Immature natural killer cell (primary cell): ENCODE results near the gene SYT8. TPM values are rescaled to one million over a fixed set of nuclear protein-coding genes. Genes with fewer than 3 reads are reported as not detected.

Experiments used
- DNase-seq, 3 donors: peaks; one replicate each; pipeline ENCODE4 v3.0.0; 2022; ENCODE audit warnings: mixed read lengths in 1 of 3
- H3K27ac Mint-ChIP-seq, 6 donors: one replicate each; pipeline ENCODE4 v1.8.0; 2020; ENCODE audit warnings: mixed read lengths in 6 of 6, mild to moderate bottlenecking in 5 of 6, inconsistent platforms in 4 of 6, moderate library complexity in 3 of 6
- H3K27me3 Mint-ChIP-seq, 3 donors: one replicate each; pipeline ENCODE4 v1.8.0; 2020 to 2021; ENCODE audit warnings: low read depth in 3 of 3, mild to moderate bottlenecking in 3 of 3, mixed read lengths in 3 of 3, moderate library complexity in 3 of 3, inconsistent platforms in 1 of 3
- H3K36me3 Mint-ChIP-seq, 3 donors: one replicate each; pipeline ENCODE4 v1.8.0; 2020; ENCODE audit warnings: mixed read lengths in 3 of 3, inconsistent platforms in 2 of 3, mild to moderate bottlenecking in 2 of 3
- H3K4me1 Mint-ChIP-seq, 2 donors: one replicate each; pipeline ENCODE4 v1.8.0; 2020; ENCODE audit warnings: inconsistent platforms in 2 of 2, mild to moderate bottlenecking in 2 of 2, mixed read lengths in 2 of 2, moderate library complexity in 1 of 2
- H3K4me3 Mint-ChIP-seq, 5 donors: one replicate each; pipeline ENCODE4 v1.8.0; 2020; ENCODE audit warnings: mild to moderate bottlenecking in 5 of 5, mixed read lengths in 5 of 5, inconsistent platforms in 3 of 5, moderate library complexity in 3 of 5
- H3K9me3 Mint-ChIP-seq, 6 donors: one replicate each; pipeline ENCODE4 v1.8.0; 2020; ENCODE audit warnings: mild to moderate bottlenecking in 6 of 6, mixed read lengths in 6 of 6, inconsistent platforms in 4 of 6, moderate library complexity in 3 of 6
- polyA plus RNA-seq, 3 donors: library from polyadenylated mRNA; unstranded; fragments of 300-500 nt; fragmentation: Illumina TruSeq; gene quantifications; one replicate each; pipeline ENCODE4 v1.2.3, GENCODE V29; 2021

SYT8 gene
- polyA plus RNA-seq, 3 donors from 2014 or later, result not detected

DNA sequence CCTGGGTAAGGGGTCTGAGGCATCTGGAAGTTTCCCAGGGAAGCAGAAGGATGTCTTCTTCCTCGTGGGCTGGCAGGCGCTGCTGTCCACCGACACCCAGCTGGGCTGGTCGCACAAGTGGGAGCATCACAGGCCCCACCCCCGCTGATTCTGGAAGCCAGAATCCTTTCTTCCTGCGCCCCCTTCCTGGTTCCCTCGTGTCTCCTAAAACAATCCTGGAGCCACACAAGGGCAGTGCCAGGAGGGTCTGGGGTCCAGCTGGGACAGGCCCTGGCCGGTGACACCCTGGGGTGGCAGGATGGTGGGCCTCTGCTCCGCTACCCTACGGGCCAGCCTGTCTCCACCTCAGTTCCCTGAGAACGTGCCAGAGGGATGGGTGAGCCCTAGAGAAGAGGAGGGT, 22.3 kb downstream of the SYT8 start:
- no peak for DNase-seq
- Mint-ChIP-seq H3K9me3 (no peaks in the 10 kb centered on the region), H3K27ac (no peak overlapping the region), H3K4me1 (peaks cover 17 to 41% of the 10 kb centered on the region in 2 donors), H3K27me3 (peaks cover 11 to 19% (median 12%) of the 10 kb centered on the region in 3 donors), H3K4me3 (no peak overlapping the region), H3K36me3 (no peaks in the 10 kb centered on the region)

DNA sequence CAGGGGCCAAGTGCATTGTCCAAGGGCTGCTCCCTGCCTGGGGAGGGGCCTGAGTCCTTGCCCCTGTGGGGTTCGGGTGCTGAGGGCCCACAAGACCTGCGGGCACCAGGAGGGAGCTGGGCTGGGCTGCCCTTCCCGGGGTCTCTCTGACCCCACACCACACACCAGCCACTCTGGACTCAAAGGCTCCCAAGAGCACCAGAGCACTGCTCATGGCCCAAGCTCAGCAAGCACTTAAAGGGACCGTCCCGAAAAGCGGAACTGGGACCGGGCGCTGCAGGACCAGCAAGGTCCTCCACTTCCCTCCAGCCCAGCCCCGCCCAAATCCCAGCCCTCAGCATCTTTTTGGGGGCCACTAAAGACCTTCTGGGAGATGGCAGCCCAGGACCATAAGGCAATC, 23.4 kb downstream of the SYT8 start:
- Mint-ChIP-seq H3K9me3 (no peaks in the 10 kb centered on the region), H3K27me3 (peaks cover 3 to 12% (median 4%) of the 10 kb centered on the region in 3 donors), H3K36me3 (no peaks in the 10 kb centered on the region), H3K4me1 (peaks cover 7 to 31% of the 10 kb centered on the region in 2 donors), H3K27ac (peak overlapping the region in 2 of 6 donors; percentile 14 to 43), H3K4me3 (peak overlapping the region in 1 of 5 donors; percentile 46)
- DNase-seq, result no peak

DNA sequence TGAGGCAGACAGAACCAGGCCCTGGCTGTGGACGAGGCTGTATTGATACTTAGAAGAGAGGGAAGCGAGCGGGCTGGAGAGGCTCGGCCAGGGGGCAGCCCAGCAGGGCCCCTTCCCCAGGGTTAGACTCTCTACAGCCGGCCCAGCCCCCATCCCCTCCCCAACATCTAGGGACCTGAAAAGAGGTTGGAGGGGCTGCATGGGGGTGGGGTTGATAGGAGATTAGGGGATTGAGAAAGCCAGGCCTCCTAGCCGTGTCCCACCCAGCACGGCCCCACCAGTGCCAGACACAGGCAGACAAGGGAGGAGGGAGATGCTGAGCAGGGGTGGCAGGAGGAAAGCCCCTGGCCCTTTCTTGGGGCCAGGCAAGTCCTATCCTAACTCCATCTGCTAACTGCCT, 23.8 kb downstream of the SYT8 start:
- Mint-ChIP-seq H3K36me3 (no peaks in the 10 kb centered on the region), H3K27me3 (peaks cover 2 to 8% (median 3%) of the 10 kb centered on the region in 3 donors), H3K27ac (peak overlapping the region in 3 of 6 donors; percentile 24 to 47 (median 43)), H3K4me1 (peaks cover 7 to 31% of the 10 kb centered on the region in 2 donors), H3K4me3 (no peak overlapping the region), H3K9me3 (no peaks in the 10 kb centered on the region)
- no peak for DNase-seq

DNA sequence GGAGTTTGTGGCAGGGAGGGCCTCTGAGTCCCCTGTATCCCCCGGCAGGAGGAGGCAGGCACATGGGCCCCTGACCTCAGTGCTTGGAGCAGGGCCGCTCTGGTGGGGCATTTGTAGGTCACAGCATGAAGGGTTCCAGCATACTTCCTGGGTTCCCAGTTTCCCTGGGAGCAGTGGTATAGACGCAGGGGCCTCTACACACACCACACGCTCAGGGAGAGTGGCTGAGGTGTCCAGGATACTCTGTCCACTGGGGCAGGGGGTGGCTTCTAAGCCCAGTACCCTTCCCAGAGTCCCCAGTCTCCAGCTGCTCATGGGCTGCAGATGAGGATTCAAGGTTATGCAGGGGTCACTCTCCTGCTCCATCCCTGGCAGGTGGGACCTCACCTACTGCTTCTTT, 24.2 kb downstream of the SYT8 start:
- Mint-ChIP-seq H3K27ac (peak overlapping the region in 4 of 6 donors; percentile 24 to 69 (median 46)), H3K4me1 (peaks cover 7 to 31% of the 10 kb centered on the region in 2 donors), H3K36me3 (no peaks in the 10 kb centered on the region), H3K4me3 (peak overlapping the region in 1 of 5 donors; percentile 19), H3K9me3 (no peaks in the 10 kb centered on the region), H3K27me3 (peaks cover 1 to 4% (median 3%) of the 10 kb centered on the region in 3 donors)
- no peak for DNase-seq

DNA sequence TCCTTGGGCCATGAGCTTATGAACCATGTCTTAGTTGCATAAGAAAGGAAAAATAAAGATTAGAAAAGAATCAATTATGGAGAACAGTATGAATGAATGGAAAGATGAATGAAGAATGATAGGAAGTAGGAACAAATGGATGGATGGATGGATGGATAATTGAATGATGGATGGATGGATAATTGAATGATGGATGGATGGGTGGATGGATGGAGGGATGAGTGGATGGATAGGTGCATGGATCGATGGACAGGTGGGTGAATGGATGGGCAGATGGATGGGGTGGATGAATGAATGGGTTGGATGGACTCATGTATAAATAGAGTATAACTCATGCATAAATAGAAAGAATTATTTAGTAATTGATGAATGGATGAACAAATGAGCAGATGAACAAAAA, 25.3 kb downstream of the SYT8 start:
- Mint-ChIP-seq H3K4me1 (peaks cover 7 to 36% of the 10 kb centered on the region in 2 donors), H3K4me3 (no peak overlapping the region)

DNA sequence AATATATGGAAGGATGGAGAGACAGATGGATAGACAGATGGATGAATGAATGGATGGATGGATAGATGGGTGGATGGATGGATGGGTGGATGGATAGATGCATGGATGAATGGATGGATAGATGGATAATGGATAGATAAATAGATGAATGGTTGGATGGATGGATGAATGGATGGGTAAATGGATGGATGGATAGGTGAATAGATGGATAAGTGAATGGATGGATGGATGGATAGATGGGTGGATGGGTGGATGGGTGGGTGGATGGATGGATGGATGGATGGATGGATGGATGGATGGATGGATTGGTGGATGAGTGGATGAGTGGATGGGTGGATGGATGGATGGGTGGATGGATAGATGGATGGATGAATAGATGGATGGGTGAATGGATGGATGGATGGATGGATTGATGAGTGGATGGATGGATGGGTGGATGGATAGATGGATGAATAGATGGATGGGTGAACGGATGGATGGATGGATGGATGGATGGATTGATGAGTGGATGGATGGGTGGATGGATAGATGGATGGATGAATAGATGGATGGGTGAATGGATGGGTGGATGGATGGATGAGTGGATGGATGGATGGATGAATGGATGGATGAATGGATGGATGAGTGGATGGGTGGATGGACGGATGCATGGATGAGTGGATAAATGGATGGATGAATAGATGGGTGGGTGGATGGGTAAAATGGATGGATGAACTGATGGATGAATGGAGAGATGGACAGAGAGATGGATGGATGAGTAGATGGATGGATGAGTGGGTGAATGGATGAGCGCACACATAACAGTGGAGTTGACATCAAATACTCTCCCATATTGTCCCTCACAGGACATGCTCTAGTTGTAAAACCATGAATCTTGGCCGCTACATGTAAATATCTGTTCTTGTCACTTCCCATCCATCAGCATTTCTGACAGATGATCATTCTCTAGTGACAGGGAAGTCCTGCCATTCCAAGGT, 26.9 kb downstream of the SYT8 start:
- Mint-ChIP-seq H3K27me3 (peaks cover 2 to 7% (median 3%) of the 10 kb centered on the region in 3 donors), H3K27ac (no peak overlapping the region), H3K4me3 (no peak overlapping the region), H3K9me3 (no peaks in the 10 kb centered on the region), H3K4me1 (peaks cover 10 to 39% of the 10 kb centered on the region in 2 donors), H3K36me3 (no peaks in the 10 kb centered on the region)
- no peak for DNase-seq

More for the DNA sequence above, 25.3 kb downstream of the SYT8 start:
- no peaks in the 10 kb centered on the region for H3K9me3 Mint-ChIP-seq
- peaks cover 0 to 7% (median 2%) of the 10 kb centered on the region in 3 donors for H3K27me3 Mint-ChIP-seq
- H3K36me3 Mint-ChIP-seq, result no peaks in the 10 kb centered on the region
- DNase-seq, result no peak
- no peak overlapping the region for H3K27ac Mint-ChIP-seq

DNA sequence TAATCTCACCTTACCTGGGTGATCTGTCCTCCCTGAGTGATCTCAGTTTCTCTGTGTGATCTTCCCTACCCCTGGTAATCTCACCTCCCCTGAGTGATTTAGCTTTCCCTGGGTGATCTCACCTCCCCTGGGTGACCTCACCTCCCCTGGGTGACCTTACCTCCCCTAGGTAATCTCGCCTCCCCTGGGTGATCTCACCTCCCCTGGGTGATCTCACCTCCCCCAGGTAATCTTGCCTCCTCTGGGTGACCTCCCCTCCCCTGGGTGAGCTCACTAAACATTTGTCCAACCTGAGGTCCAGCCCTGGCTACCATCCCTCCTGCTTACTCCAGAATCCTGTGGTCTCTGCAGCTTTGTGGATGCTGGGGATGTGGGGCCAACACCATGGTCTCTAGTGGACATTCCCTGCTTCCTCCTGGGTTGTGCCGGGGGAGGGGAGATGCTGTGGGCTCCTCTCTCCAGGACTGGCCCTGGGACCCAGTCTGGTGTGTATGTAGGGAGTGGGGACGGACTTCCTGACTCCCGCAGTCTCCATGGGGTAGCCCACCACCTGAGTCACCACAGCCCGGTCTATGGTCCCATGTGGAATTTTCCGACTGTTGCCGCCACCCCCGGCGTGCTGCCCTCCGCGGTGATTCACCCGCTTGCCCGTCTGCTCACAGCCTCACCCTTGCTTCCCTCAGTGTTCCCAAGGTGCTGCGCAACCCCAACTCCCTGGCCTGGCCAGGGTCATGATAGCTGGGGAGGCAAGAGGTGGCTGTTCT, 28.0 kb downstream of the SYT8 start:
- no peak for DNase-seq
- Mint-ChIP-seq H3K4me1 (peaks cover 11 to 40% of the 10 kb centered on the region in 2 donors), H3K9me3 (no peaks in the 10 kb centered on the region), H3K36me3 (no peaks in the 10 kb centered on the region), H3K4me3 (peak overlapping the region in 2 of 5 donors; percentile 31 to 46), H3K27ac (peak overlapping the region in 4 of 6 donors; percentile 14 to 73 (median 56)), H3K27me3 (peaks cover 2 to 7% (median 3%) of the 10 kb centered on the region in 3 donors)

DNA sequence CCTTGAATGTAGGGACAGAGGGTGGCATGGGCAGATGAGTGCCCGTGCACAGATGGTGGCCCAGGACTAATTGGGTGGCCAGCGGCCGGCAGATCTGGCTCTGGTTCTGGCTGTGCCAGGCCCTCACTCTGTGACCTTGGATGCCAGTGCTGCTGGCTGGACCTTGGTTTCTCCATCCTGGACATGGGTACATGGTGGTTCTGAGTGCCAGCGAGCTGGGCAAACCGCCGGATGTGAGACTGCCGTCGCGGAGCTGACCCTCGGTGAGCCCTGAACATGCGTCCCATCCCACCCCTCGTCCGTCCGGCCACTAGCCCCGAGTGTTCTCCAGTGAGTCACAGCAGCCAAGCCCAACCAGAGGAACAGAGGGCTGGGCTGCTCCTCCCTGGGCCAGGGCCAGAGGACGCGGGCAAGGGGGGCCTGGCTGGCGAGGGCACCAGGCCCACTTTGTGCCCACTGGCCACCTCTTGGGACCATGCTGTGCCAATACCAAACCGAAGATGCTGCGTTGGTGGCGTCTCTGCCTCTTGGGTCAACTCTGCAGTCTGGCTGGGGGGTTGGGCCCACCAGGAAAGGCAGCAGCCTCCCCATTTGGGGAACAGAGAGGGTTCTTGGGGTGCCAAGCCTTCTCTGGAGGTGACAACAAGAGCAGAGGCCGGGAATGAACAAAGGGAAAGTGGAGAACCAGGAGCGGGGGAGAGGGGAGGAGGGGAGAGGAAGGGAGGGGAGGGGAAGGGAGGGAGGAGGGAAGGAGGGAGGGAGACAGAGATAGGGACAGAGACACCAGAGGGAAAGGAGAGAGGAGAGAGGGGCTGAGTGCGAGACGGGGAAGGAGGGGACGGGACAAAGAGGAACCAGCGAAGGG, 28.8 kb downstream of the SYT8 start:
- H3K4me3 Mint-ChIP-seq, result peak overlapping the region in 2 of 5 donors; percentile 23 to 31
- peaks cover 2 to 7% (median 3%) of the 10 kb centered on the region in 3 donors for H3K27me3 Mint-ChIP-seq
- DNase-seq, result no peak
- peaks cover 15 to 40% of the 10 kb centered on the region in 2 donors for H3K4me1 Mint-ChIP-seq
- H3K36me3 Mint-ChIP-seq, result no peaks in the 10 kb centered on the region
- no peaks in the 10 kb centered on the region for H3K9me3 Mint-ChIP-seq
- peak overlapping the region in 2 of 6 donors; percentile 26 to 73 for H3K27ac Mint-ChIP-seq

DNA sequence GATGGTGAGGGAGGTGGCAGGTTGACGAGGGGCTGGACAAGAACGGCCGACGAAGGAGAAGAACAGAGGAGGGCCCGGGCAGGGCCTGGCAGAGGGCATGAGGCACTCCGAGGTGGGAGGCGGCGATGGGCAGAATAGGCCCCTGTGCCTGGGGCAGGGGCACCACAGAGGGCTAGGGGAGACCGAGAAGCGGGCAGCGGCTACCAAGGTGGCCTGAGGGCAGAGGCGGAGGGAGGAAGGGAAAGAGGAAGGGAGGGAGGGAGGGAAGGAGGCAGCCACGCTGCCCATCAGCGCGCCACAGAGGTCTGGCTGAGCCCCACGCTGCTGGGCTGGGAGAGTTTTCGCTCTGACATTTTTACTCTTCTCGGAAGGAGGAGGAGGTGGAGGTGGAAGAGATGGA, 29.4 kb downstream of the SYT8 start:
- Mint-ChIP-seq H3K27ac (peak overlapping the region in 3 of 6 donors; percentile 26 to 58 (median 41)), H3K27me3 (peaks cover 4 to 9% (median 8%) of the 10 kb centered on the region in 3 donors), H3K4me1 (peaks cover 21 to 41% of the 10 kb centered on the region in 2 donors), H3K4me3 (no peak overlapping the region), H3K9me3 (no peaks in the 10 kb centered on the region), H3K36me3 (no peaks in the 10 kb centered on the region)
- DNase-seq, result no peak

DNA sequence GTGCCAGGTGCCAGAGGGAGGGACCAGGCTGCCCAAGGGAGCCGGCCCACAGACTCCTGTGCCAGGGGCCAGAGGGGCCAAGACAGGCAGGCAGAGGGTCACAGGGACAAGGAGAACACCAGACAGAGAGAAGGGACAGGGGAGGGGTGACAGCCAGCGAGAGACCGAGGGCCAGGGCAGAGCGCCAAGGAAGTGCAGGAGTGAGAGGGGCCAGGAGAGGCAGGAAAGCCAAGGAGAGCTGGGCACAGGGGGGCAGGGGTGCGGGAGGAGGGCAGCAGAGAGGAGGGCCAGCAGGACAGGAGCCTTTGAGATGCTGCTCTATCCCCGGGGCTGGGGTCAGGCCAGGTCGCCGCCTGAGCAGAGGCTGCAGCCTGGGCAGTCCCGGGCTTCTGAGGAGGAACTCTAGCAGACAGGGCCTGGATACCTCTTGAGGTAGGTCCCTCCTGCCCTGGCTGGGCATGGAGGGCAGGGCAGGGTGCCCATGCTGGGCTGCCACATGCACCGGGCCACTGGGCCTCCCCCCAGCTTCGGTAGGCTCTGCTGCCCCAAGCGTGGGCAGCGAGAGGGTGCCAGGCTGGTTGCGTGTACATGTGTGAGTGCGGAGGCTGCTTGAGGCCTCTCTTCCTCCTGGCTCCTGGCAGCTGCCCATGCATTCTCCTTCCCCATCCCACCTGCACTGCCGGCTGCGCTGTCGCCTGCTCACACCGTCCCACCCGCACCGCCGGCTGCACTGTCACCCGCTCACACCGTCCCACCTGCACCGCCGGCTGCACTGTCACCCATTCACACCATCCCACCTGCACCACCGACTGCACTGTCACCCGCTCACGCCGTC, 30.3 kb downstream of the SYT8 start:
- Mint-ChIP-seq H3K4me1 (peaks cover 29 to 46% of the 10 kb centered on the region in 2 donors), H3K9me3 (no peaks in the 10 kb centered on the region), H3K27me3 (peaks cover 4 to 11% (median 8%) of the 10 kb centered on the region in 3 donors), H3K4me3 (peak overlapping the region in 1 of 5 donors; percentile 42), H3K27ac (peak overlapping the region in 5 of 6 donors; percentile 19 to 67 (median 41)), H3K36me3 (no peaks in the 10 kb centered on the region)
- no peak for DNase-seq

DNA sequence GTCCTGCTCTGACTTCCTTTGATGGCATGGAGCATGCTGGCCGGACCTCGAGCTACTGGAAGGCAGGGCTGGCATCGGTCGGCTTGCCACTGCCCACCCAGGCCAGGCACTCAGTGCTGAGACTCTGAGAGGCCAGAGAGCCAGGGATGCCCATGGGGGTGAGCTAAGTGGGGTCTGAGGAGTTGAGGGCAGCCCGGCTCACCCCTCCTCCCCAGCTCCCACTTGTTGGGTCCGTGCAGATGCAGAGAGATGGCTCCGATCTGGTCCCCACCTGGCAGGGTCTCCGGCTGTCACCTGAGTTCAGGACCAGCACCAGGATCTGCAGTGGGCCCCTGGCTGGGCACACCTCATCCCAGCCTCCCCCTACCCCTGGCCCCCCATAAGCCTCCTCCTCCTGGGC, 31.4 kb downstream of the SYT8 start:
- Mint-ChIP-seq H3K36me3 (no peaks in the 10 kb centered on the region), H3K27ac (peak overlapping the region in 2 of 6 donors; percentile 7 to 44), H3K9me3 (no peaks in the 10 kb centered on the region), H3K4me3 (no peak overlapping the region), H3K4me1 (peaks cover 41 to 58% of the 10 kb centered on the region in 2 donors), H3K27me3 (peaks cover 4 to 14% (median 10%) of the 10 kb centered on the region in 3 donors)
- DNase-seq, result no peak

DNA sequence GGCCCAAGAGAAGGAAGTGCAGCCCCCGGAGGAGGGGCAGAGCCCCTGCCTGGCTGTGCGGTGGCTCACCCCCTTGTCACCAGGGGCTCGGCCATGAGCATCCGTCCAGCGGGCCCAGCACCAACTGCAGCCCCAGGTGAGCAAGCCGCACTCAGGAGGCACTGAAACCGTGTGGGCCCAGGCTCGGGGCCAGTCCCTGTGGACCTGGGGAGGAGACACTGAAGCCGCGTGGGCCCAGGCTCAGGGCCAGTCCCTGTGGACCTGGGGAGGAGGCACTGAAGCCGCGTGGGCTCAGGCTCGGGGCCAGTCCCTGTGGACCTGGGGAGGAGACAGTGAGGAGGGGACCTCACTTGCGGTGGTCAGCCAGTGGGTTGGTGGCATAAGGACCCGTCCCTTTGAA, 32.0 kb downstream of the SYT8 start:
- peaks cover 4 to 15% (median 13%) of the 10 kb centered on the region in 3 donors for H3K27me3 Mint-ChIP-seq
- no peak for DNase-seq
- H3K4me3 Mint-ChIP-seq, result no peak overlapping the region
- peak overlapping the region in 1 of 6 donors; percentile 11 for H3K27ac Mint-ChIP-seq
- H3K9me3 Mint-ChIP-seq, result no peaks in the 10 kb centered on the region
- peaks cover 45 to 64% of the 10 kb centered on the region in 2 donors for H3K4me1 Mint-ChIP-seq
- H3K36me3 Mint-ChIP-seq, result no peaks in the 10 kb centered on the region
